Uterus (tissue), 2 donors: Measurements from ENCODE around the gene PLA2G5.

Experiments used
- CTCF ChIP-seq, 4 experiments: fragments of 200-600 bp in 2 of 4; fragments of 450-650 bp in 2 of 4; sonication (generic) in 2 of 4; IDR thresholded peaks; one replicate each; pipeline ENCODE4 v1.5.1; 2016 to 2019; ENCODE audit warnings: antibody characterized with exemption in 4 of 4, mild to moderate bottlenecking in 2 of 4, moderate library complexity in 1 of 4
- POLR2A ChIP-seq, 2 donors: fragments of 450-650 bp; IDR thresholded peaks; one replicate each; pipeline ENCODE4 v1.6.1; 2016; ENCODE audit warnings: antibody characterized with exemption in 2 of 2, mild to moderate bottlenecking in 1 of 2, moderate library complexity in 1 of 2

- TF ChIP-seq CTCF (IDR thresholded peaks at IDR 0.05) (no peak), POLR2A (IDR thresholded peaks at IDR 0.05) (no peak)
These were observed 32.9 kb downstream of the PLA2G5 start for GRCh38 chr1:20102875-20103274.
